CD4-positive, CD25-positive, alpha-beta regulatory T cell (primary cell): ENCODE results near the gene PODN. TPM values are rescaled to one million over a fixed set of nuclear protein-coding genes. Genes with fewer than 3 reads are reported as not detected.

Experiments
- ATAC-seq, 2 donors: fragments of 150-1000 bp; cut with Tn5 transposase; one replicate each; pipeline ENCODE4 v1.10.0; 2021; ENCODE audit warnings: low read depth in 2 of 2, moderate number of reproducible peaks in 2 of 2, moderate library complexity in 1 of 2
- DNase-seq, 3 donors: peaks; one replicate each; pipeline versions ENCODE4 v3.0.0 to v3.0.0-alpha.2; 2012 to 2022; ENCODE audit warnings: mixed read lengths in 1 of 3
- H3K27ac ChIP-seq: one replicate; pipeline ENCODE4 v1.7.0; 2013; ENCODE audit warnings: mild to moderate bottlenecking, low read length; ENCODE audit not compliant: insufficient read depth, poor library complexity, severe bottlenecking
- H3K27me3 ChIP-seq: one replicate; pipeline ENCODE4 v1.7.0; 2013; ENCODE audit warnings: low read length; ENCODE audit not compliant: control insufficient read depth, insufficient read depth
- H3K36me3 ChIP-seq: one replicate; pipeline ENCODE4 v1.7.0; 2013; ENCODE audit warnings: mild to moderate bottlenecking, low read length, moderate library complexity; ENCODE audit not compliant: control insufficient read depth, insufficient read depth
- H3K4me1 ChIP-seq: 2 replicates; pipeline ENCODE4 v1.7.0; 2013; ENCODE audit warnings: mild to moderate bottlenecking, low read length; ENCODE audit not compliant: insufficient read depth, control insufficient read depth, poor library complexity, severe bottlenecking
- H3K4me3 ChIP-seq: one replicate; pipeline ENCODE4 v1.7.0; 2013; ENCODE audit warnings: low read depth, mild to moderate bottlenecking, low read length, moderate library complexity
- H3K9me3 ChIP-seq, 2 experiments: 1 replicate in 1 of 2; 2 replicates in 1 of 2; pipeline ENCODE4 v1.7.0; 2013; ENCODE audit warnings: low read length in 2 of 2, mild to moderate bottlenecking in 1 of 2, moderate library complexity in 1 of 2; ENCODE audit not compliant: control insufficient read depth in 2 of 2
- H3K27ac Mint-ChIP-seq, 3 donors: one replicate each; pipeline ENCODE4 v1.8.0; 2020 to 2022; ENCODE audit warnings: mild to moderate bottlenecking in 3 of 3, mixed read lengths in 3 of 3, moderate library complexity in 2 of 3
- H3K27me3 Mint-ChIP-seq: one replicate; pipeline ENCODE4 v1.8.0; 2022; ENCODE audit warnings: mild to moderate bottlenecking, mixed read lengths
- H3K36me3 Mint-ChIP-seq: one replicate; pipeline ENCODE4 v1.8.0; 2020; ENCODE audit warnings: mixed read lengths
- H3K4me1 Mint-ChIP-seq, 4 donors: one replicate each; pipeline ENCODE4 v1.8.0; 2020 to 2022; ENCODE audit warnings: mixed read lengths in 4 of 4, mild to moderate bottlenecking in 1 of 4
- H3K4me3 Mint-ChIP-seq, 4 donors: one replicate each; pipeline ENCODE4 v1.8.0; 2020 to 2022; ENCODE audit warnings: mild to moderate bottlenecking in 4 of 4, mixed read lengths in 4 of 4, moderate library complexity in 3 of 4
- H3K9me3 Mint-ChIP-seq, 7 donors: one replicate each; pipeline ENCODE4 v1.8.0; 2020 to 2022; ENCODE audit warnings: mixed read lengths in 7 of 7, mild to moderate bottlenecking in 3 of 7, moderate library complexity in 2 of 7
- polyA plus RNA-seq, 4 donors: library from polyadenylated mRNA; unstranded; fragments of 300-500 nt; fragmentation: Illumina TruSeq; gene quantifications; one replicate each; pipeline ENCODE4 v1.2.3, GENCODE V29; 2021
- total RNA-seq: library from RNA; stranded (reverse); gene quantifications from one replicate; pipeline ENCODE4 v1.2.3, GENCODE V29; 2022

Gene PODN
- total and polyA plus RNA-seq, 5 donors from 2014 or later = not detected

DNA sequence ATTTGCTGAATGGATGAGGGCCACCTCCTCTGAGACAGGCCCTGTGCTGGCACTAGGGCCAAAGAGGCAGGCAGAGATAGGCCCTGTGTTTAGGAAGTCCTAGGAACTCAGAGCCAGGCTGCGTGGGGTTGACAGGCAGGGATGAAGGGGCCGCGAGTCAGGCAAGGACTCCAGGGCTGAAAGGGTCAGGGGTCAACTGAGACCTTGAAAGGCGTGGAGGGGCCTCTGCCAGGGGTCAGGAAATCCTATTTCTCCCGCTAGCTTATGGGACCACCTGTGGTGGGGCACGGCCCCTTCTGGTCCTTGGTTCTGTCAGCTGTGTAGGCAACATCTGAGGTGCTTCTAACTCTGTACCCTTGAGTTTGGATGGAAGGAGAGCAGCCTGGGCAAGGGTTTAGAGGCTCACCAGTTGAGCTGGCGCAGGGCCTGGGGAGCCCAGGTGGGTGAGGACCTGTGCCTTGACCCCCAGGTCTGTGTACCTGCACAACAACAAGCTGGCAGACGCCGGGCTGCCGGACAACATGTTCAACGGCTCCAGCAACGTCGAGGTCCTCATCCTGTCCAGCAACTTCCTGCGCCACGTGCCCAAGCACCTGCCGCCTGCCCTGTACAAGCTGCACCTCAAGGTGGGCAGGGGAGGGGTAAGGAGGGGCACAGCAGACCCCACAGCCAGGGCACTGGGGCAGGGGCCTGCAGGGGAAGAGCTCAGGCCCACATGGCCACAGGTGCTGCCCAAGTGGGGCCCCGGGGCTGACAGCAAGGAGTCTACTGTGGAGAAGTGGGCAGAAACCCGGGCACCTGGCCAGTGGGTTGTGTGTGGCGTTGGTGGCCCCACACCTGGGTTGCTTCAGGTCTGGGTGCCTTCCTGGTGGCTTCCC lies 14.9 kb downstream of the PODN start:
- Mint-ChIP-seq H3K27ac (peak overlapping the region in 1 of 3 donors; percentile 26), H3K4me1 (no peaks in the 10 kb centered on the region), H3K9me3 (no peaks in the 10 kb centered on the region), H3K27me3 (no peaks in the 10 kb centered on the region), H3K36me3 (no peaks in the 10 kb centered on the region), H3K4me3 (no peak overlapping the region)
- Histone ChIP-seq H3K9me3 (no peaks in the 10 kb centered on the region), H3K4me1 (no peaks in the 10 kb centered on the region), H3K27ac (no peak overlapping the region), H3K27me3 (no peaks in the 10 kb centered on the region), H3K36me3 (no peaks in the 10 kb centered on the region), H3K4me3 (no peak overlapping the region)
- DNase-seq = no peak
- ATAC-seq = peak in 1 of 2 donors; percentile 14

DNA sequence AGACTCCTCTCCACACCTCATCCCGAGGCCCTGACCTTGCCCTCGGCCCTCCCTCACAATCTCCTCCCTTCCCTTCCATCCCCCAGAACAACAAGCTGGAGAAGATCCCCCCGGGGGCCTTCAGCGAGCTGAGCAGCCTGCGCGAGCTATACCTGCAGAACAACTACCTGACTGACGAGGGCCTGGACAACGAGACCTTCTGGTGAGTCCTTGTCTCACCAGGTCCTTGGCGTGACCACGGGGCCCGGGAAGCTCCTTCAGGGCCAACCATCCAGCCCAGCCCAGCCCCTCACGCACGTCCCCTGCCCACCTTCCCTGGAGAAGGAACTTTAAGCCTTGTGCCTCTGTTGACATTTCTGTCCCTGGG lies 15.6 kb downstream of the PODN start:
- Mint-ChIP-seq H3K4me1 (no peaks in the 10 kb centered on the region), H3K27me3 (no peaks in the 10 kb centered on the region), H3K27ac (no peak overlapping the region), H3K4me3 (no peak overlapping the region), H3K36me3 (no peaks in the 10 kb centered on the region), H3K9me3 (no peaks in the 10 kb centered on the region)
- H3K4me1 ChIP-seq = no peaks in the 10 kb centered on the region
- H3K27me3 ChIP-seq = no peaks in the 10 kb centered on the region
- H3K27ac ChIP-seq = no peak overlapping the region
- no peaks in the 10 kb centered on the region for H3K9me3 ChIP-seq
- ATAC-seq (no peak), DNase-seq (no peak)
- H3K36me3 ChIP-seq = no peaks in the 10 kb centered on the region
- no peak overlapping the region for H3K4me3 ChIP-seq

GRCh38 chr1:53078333-53079101 lies 16.5 kb downstream of the PODN start:
- Histone ChIP-seq H3K4me1 (no peaks in the 10 kb centered on the region), H3K4me3 (no peak overlapping the region), H3K9me3 (no peaks in the 10 kb centered on the region), H3K27me3 (no peaks in the 10 kb centered on the region), H3K27ac (no peak overlapping the region), H3K36me3 (no peaks in the 10 kb centered on the region)
- no peaks in the 10 kb centered on the region for H3K9me3 Mint-ChIP-seq
- no peak overlapping the region for H3K4me3 Mint-ChIP-seq
- H3K36me3 Mint-ChIP-seq = no peaks in the 10 kb centered on the region
- ATAC-seq (no peak), DNase-seq (no peak)
- no peak overlapping the region for H3K27ac Mint-ChIP-seq
- H3K4me1 Mint-ChIP-seq = peaks cover 0 to 2% (median 0%) of the 10 kb centered on the region in 4 donors
- H3K27me3 Mint-ChIP-seq = no peaks in the 10 kb centered on the region

GRCh38 chr1:53079251-53079650 lies 17.2 kb downstream of the PODN start:
- H3K27me3 Mint-ChIP-seq = no peaks in the 10 kb centered on the region
- H3K4me1 ChIP-seq = no peaks in the 10 kb centered on the region

DNA sequence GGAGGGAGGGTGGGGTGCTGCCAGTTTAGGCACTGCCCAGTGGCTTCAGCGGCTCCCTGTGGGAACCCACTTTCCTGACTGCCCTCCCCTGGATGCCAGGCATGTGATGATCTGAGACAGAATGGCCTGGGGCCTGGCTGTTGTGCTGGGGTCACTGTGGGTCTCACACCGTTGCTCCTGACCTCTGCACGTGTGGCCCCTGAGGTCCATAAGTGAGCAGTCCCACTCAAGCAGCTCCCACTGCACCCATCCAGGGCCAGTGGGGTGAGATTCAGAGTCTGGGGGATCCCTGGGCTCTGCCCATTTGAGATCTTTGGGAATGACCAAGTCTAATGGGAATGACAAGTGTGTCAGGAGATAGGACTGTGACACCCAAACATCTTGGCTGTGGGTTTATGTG lies 18.0 kb downstream of the PODN start:
- no peaks in the 10 kb centered on the region for H3K9me3 ChIP-seq
- Mint-ChIP-seq H3K36me3 (no peaks in the 10 kb centered on the region), H3K9me3 (no peaks in the 10 kb centered on the region), H3K27me3 (no peaks in the 10 kb centered on the region), H3K27ac (no peak overlapping the region), H3K4me3 (no peak overlapping the region), H3K4me1 (peaks cover 0 to 2% (median 0%) of the 10 kb centered on the region in 4 donors)
- H3K4me3 ChIP-seq = no peak overlapping the region
- no peak for DNase-seq
- no peak overlapping the region for H3K27ac ChIP-seq
- no peaks in the 10 kb centered on the region for H3K4me1 ChIP-seq
- no peaks in the 10 kb centered on the region for H3K36me3 ChIP-seq
- ATAC-seq = no peak
- H3K27me3 ChIP-seq = no peaks in the 10 kb centered on the region

More at GRCh38 chr1:53079251-53079650, 17.2 kb downstream of the PODN start:
- no peak for DNase-seq
- Mint-ChIP-seq H3K9me3 (no peaks in the 10 kb centered on the region), H3K4me1 (peaks cover 0 to 2% (median 0%) of the 10 kb centered on the region in 4 donors), H3K36me3 (no peaks in the 10 kb centered on the region), H3K27ac (no peak overlapping the region), H3K4me3 (no peak overlapping the region)
- no peak for ATAC-seq
- H3K9me3 ChIP-seq = no peaks in the 10 kb centered on the region
- no peak overlapping the region for H3K4me3 ChIP-seq
- no peaks in the 10 kb centered on the region for H3K27me3 ChIP-seq
- H3K27ac ChIP-seq = no peak overlapping the region
- H3K36me3 ChIP-seq = no peaks in the 10 kb centered on the region

DNA sequence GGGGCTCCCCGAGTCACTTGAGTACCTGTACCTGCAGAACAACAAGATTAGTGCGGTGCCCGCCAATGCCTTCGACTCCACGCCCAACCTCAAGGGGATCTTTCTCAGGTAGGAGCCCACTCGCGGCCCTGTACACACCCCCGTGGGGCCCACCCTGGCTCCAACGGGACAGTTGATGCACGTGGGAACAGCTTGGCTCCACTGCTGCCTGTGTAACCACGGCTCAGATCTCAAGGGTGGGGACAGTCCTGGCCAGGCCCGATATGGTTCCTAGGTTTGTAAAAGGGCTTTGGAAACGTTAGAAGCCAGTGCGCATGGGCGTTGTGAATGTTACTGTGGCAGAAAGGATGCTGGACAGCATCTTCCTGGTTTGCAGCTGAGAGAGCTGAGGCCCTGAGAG lies 18.8 kb downstream of the PODN start:
- no peaks in the 10 kb centered on the region for H3K9me3 Mint-ChIP-seq
- ATAC-seq (no peak), DNase-seq (no peak)
- no peak overlapping the region for H3K27ac Mint-ChIP-seq
- Histone ChIP-seq H3K36me3 (no peaks in the 10 kb centered on the region), H3K4me3 (no peak overlapping the region), H3K9me3 (no peaks in the 10 kb centered on the region), H3K27ac (no peak overlapping the region), H3K27me3 (no peaks in the 10 kb centered on the region), H3K4me1 (no peaks in the 10 kb centered on the region)
- no peaks in the 10 kb centered on the region for H3K36me3 Mint-ChIP-seq
- H3K4me1 Mint-ChIP-seq = peaks cover 0 to 2% (median 0%) of the 10 kb centered on the region in 4 donors
- H3K4me3 Mint-ChIP-seq = no peak overlapping the region
- H3K27me3 Mint-ChIP-seq = no peaks in the 10 kb centered on the region

- Histone ChIP-seq H3K27ac (no peak overlapping the region), H3K4me3 (no peak overlapping the region), H3K27me3 (no peaks in the 10 kb centered on the region), H3K4me1 (no peaks in the 10 kb centered on the region), H3K9me3 (no peaks in the 10 kb centered on the region), H3K36me3 (no peaks in the 10 kb centered on the region)
- DNase-seq = no peak
- no peak for ATAC-seq
- Mint-ChIP-seq H3K4me3 (no peak overlapping the region), H3K4me1 (peaks cover 0 to 2% (median 0%) of the 10 kb centered on the region in 4 donors), H3K27ac (peak overlapping the region in 1 of 3 donors; percentile 62), H3K36me3 (no peaks in the 10 kb centered on the region), H3K9me3 (no peaks in the 10 kb centered on the region), H3K27me3 (no peaks in the 10 kb centered on the region)
Observed at GRCh38 chr1:53081384-53082066, 19.5 kb downstream of the PODN start.
